ENCODE results near the gene NDUFAF8. TPM values are rescaled to one million over a fixed set of nuclear protein-coding genes. Genes with fewer than 3 reads are reported as not detected.
A peak's percentile ranks its signal among the peaks of the same experiment; 100 is the strongest.

The NDUFAF8 gene
- total RNA-seq, 1 donor from 2014 or later: 45.9 TPM

DNA sequence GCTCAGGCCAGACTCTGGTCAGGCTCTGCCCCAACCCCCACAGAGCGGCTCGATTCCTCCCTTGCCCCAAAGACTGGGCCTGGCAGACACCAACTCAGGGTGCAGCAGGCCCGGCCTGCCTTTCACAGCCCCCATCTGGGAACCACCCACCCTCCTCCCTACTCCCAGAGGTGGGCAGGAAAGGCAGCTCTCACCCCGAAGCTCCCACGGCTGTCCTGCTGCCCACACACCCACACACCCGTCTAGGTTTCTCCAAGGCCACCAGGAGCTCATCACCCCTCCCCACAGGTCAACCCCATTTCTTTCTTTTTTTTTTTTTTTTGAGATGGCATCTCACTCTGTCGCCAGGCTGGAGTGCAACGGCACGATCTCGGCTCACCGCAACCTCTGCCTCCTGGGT is 20.1 kb upstream of the NDUFAF8 start:
- TF ChIP-seq, protein P1, sequence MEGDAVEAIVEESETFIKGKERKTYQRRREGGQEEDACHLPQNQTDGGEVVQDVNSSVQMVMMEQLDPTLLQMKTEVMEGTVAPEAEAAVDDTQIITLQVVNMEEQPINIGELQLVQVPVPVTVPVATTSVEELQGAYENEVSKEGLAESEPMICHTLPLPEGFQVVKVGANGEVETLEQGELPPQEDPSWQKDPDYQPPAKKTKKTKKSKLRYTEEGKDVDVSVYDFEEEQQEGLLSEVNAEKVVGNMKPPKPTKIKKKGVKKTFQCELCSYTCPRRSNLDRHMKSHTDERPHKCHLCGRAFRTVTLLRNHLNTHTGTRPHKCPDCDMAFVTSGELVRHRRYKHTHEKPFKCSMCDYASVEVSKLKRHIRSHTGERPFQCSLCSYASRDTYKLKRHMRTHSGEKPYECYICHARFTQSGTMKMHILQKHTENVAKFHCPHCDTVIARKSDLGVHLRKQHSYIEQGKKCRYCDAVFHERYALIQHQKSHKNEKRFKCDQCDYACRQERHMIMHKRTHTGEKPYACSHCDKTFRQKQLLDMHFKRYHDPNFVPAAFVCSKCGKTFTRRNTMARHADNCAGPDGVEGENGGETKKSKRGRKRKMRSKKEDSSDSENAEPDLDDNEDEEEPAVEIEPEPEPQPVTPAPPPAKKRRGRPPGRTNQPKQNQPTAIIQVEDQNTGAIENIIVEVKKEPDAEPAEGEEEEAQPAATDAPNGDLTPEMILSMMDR (IDR thresholded peaks at IDR 0.05; ENCODE audit: insufficient read depth, low read length, poor library complexity, severe bottlenecking): no peak
- DNase-seq (ENCODE audit: low read depth): no peak
- Histone ChIP-seq H3K27me3 (ENCODE audit: control insufficient read depth, insufficient read depth, low read length) (no peaks in the 10 kb centered on the region), H3K4me3 (ENCODE audit: low read depth, low read length) (no peak overlapping the region), H3K36me3 (ENCODE audit: control insufficient read depth, insufficient read depth, low read length) (no peaks in the 10 kb centered on the region)

DNA sequence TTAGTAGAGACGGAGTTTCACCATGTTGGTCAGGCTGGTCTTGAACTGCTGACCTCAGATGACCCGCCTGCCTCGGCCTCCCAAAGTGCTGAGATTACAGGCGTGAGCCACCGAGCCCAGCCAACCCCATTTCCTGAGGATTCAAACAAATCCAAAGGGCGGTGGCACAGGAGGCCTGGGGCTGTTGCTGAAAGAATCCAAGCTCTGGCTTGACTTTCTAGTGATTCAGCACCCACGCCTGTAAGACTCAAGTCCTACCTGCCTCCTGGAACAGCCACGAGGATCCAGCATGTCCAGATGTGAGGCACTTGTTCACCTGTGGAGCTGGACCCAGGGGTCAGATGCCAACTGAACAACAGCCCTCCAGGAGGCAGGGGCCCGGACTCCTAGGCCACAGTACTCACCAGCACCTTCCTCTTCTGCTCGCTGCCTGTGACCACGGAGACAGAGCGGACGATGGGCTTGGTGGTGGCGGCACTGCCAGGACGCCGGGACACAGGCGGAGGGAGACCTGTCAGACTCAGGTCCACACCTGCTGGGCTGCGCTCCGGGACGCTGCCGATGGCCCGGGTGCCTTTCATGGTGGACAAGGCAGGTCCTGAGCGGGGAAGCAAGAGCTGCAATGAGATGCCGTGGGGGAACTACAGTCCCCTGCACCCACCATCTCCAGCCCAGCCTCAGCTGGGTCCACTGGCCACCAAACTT is 19.5 kb upstream of the NDUFAF8 start:
- no peak for DNase-seq (ENCODE audit: low read depth)
- H3K36me3 ChIP-seq (ENCODE audit: control insufficient read depth, insufficient read depth, low read length): no peaks in the 10 kb centered on the region
- H3K4me3 ChIP-seq (ENCODE audit: low read depth, low read length): no peak overlapping the region
- TF ChIP-seq, protein P1 (IDR thresholded peaks at IDR 0.05; ENCODE audit: insufficient read depth, low read length, poor library complexity, severe bottlenecking): no peak
- no peaks in the 10 kb centered on the region for H3K27me3 ChIP-seq (ENCODE audit: control insufficient read depth, insufficient read depth, low read length)

DNA sequence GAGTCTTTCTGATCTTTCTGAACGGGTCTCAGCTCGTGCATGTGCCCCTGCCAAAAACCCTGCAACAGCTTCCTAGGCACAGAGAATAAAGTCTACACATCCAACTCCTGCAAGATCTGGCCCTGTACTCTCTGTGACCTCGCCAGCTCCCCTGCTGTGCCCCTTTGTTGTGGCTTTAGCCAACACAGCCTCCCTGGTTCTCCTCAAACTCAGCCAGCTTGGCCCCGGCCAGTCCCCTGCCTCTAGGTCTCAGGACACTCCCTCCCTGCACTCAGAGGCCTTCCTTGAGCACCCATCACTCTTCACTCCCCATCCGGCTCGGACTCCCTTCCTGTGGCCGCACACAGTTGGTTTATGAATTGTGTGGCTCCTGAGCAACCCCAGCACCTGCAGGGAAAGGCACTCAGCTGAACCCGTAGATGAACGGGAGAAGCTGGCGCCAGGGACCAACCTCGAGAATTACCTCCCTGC is 17.7 kb upstream of the NDUFAF8 start:
- DNase-seq (ENCODE audit: low read depth): no peak
- Histone ChIP-seq H3K27me3 (ENCODE audit: control insufficient read depth, insufficient read depth, low read length) (no peaks in the 10 kb centered on the region), H3K4me3 (ENCODE audit: low read depth, low read length) (peak overlapping the region; percentile 73), H3K36me3 (ENCODE audit: control insufficient read depth, insufficient read depth, low read length) (no peaks in the 10 kb centered on the region)
- TF ChIP-seq, protein P1 (IDR thresholded peaks at IDR 0.05; ENCODE audit: insufficient read depth, low read length, poor library complexity, severe bottlenecking): no peak

DNA sequence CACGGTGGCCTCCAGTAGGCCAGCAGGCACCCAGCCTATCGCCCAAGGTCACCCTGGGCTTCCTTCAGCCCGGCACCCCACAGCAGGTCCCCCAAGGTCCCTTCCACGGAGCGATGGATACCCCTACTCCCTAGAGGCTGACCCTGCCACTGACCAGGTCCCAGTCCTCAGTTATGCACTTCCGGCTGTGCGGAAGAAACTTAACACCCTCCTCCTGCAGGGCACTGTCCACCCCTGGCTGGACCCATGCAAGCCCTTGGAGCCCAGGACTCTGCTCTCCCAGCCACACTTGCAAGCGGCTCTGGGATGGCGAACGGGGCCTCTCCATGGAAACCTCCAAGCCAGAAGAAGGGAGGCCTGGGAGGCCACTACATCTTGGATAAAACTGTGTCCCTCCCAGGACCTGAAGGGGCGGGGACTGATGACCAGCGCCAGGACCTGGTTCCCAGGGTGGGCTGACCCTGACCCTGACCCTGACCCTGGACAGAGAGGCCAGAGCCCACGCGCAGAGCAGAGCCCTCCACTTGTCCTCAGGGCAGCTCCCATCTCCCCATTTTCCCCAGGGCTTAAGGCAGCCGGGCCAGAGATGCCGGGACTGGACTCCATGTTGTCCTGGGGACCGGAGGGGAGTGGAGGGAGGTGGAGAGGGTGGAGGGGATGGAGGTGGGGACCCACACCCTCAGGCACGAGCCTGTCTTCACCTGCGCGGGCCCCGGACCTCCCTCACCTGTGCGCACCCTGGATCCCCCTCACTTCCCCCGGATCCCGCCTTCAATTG is 17.1 kb upstream of the NDUFAF8 start:
- TF ChIP-seq, protein P1 (IDR thresholded peaks at IDR 0.05; ENCODE audit: insufficient read depth, low read length, poor library complexity, severe bottlenecking): no peak
- no peaks in the 10 kb centered on the region for H3K27me3 ChIP-seq (ENCODE audit: control insufficient read depth, insufficient read depth, low read length)
- H3K36me3 ChIP-seq (ENCODE audit: control insufficient read depth, insufficient read depth, low read length): no peaks in the 10 kb centered on the region
- DNase-seq (ENCODE audit: low read depth): no peak
- H3K4me3 ChIP-seq (ENCODE audit: low read depth, low read length): peak overlapping the region; percentile 73

DNA sequence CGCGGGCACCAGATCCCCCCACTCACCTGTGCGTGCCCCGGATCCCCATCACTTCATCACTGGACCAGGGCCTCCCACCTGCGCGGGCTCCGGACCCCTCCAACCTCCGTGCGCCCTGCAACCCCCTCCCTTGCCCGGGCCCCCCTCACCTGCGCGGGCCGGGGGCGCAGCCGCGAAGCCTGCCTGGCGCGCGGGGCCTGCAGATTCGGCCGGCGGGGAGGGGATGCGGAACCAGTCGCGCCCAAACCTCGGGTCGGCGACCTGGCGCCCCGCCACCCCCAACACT is 16.6 kb upstream of the NDUFAF8 start:
- Histone ChIP-seq H3K4me3 (ENCODE audit: low read depth, low read length) (peak overlapping the region; percentile 73), H3K27me3 (ENCODE audit: control insufficient read depth, insufficient read depth, low read length) (no peaks in the 10 kb centered on the region), H3K36me3 (ENCODE audit: control insufficient read depth, insufficient read depth, low read length) (no peaks in the 10 kb centered on the region)
- no peak for DNase-seq (ENCODE audit: low read depth)
- TF ChIP-seq, protein P1 (IDR thresholded peaks at IDR 0.05; ENCODE audit: insufficient read depth, low read length, poor library complexity, severe bottlenecking): no peak

Data from kidney epithelial cell (primary cell).